Kidney glomerular epithelial cell (primary cell): ENCODE measurements around the gene CDH26.

Experiments used
- DNase-seq: peaks from one replicate; lab custom pipeline; 2025; lab: John Stamatoyannopoulos, UW

CDH26 gene

GRCh38 chr20:60063739-60064380 lies 105.6 kb downstream of the CDH26 start:
- DNase-seq, result no peak
